Measurements from ENCODE around the gene CACNG5. TPM values are rescaled to one million over a fixed set of nuclear protein-coding genes. Genes with fewer than 3 reads are reported as not detected.
A peak's percentile ranks its signal among the peaks of the same experiment; 100 is the strongest.

The CACNG5 gene
- total RNA-seq, 1 donor, result not detected

DNA sequence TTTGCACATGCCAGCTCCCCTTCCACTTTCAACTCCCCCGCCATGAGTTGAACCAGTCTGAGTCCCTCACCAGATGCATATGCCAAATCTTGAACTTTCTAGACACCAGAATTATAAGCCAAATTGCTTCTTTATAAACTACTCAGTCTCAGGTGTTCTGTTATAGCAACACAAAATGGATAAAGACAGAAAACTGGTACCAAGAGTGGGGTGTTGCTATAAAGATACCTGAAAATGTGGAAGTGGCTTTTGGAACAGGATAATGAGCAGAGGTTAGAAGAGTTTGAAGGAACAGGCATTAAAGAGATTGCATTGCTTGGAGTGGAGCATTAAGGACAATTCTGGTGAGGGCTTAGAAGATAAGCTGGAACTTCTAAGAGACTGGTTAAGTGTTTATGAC, 17.2 kb upstream of the CACNG5 start:
- H3K4me3 ChIP-seq (ENCODE audit: low read depth, low read length), result no peak overlapping the region
- no peak for DNase-seq (ENCODE audit: low read depth)
- TF ChIP-seq, protein P1, sequence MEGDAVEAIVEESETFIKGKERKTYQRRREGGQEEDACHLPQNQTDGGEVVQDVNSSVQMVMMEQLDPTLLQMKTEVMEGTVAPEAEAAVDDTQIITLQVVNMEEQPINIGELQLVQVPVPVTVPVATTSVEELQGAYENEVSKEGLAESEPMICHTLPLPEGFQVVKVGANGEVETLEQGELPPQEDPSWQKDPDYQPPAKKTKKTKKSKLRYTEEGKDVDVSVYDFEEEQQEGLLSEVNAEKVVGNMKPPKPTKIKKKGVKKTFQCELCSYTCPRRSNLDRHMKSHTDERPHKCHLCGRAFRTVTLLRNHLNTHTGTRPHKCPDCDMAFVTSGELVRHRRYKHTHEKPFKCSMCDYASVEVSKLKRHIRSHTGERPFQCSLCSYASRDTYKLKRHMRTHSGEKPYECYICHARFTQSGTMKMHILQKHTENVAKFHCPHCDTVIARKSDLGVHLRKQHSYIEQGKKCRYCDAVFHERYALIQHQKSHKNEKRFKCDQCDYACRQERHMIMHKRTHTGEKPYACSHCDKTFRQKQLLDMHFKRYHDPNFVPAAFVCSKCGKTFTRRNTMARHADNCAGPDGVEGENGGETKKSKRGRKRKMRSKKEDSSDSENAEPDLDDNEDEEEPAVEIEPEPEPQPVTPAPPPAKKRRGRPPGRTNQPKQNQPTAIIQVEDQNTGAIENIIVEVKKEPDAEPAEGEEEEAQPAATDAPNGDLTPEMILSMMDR (IDR thresholded peaks at IDR 0.05; ENCODE audit: insufficient read depth, low read length), result no peak

GRCh38 chr17:66819466-66819865, 15.5 kb upstream of the CACNG5 start:
- no peak for DNase-seq (ENCODE audit: low read depth)
- no peak overlapping the region for H3K4me3 ChIP-seq (ENCODE audit: low read depth, low read length)
- TF ChIP-seq, protein P1 (IDR thresholded peaks at IDR 0.05; ENCODE audit: insufficient read depth, low read length), result no peak

DNA sequence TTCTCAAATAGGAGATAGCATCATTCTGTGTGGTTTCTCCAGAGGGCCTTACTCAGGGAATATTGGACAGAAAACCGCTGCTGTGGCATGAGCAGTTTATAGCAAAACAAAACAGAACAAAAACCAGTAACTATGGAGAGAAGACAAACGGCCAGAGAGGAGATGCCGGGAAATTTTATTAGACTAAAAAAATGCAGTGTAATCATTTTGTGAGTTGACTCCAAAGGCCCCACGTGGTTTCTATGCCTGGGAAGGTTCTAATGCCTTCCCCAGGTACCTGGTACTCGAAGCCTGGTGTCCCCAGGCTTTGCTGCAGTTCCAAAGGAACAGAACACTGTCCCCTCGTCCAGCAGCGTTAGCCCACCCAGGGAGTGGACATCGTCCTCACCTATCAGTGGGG, 12.9 kb upstream of the CACNG5 start:
- TF ChIP-seq, protein P1 (IDR thresholded peaks at IDR 0.05; ENCODE audit: insufficient read depth, low read length), result no peak
- H3K4me3 ChIP-seq (ENCODE audit: low read depth, low read length), result no peak overlapping the region
- no peak for DNase-seq (ENCODE audit: low read depth)

- H3K4me3 ChIP-seq (ENCODE audit: low read depth, low read length), result no peak overlapping the region
- TF ChIP-seq, protein P1 (IDR thresholded peaks at IDR 0.05; ENCODE audit: insufficient read depth, low read length), result no peak
- no peak for DNase-seq (ENCODE audit: low read depth)
These were observed 8.1 kb upstream of the CACNG5 start for GRCh38 chr17:66826856-66827255.

DNA sequence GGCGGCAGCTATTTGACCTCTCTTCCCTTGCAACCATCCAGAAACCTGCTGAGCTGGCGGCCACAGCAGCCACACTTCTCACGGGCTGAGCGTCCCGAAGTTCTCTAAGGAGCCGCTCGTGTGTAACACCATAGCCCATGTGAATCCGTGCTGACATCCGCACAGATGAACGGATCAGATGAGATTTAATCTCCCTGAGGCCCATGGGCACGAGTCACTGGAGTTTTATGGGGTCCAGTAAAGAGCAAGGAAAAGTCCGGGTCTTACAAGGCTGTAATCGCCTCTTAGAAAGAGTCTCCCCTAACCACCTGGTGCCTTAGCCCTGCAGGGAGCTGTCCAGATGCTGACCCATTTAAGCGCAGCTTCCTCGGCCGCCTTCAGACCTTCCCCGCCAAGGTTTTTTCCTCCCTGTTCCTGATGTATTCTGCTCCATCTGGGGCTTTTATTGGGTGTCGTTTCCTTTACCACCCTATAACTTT, 5.5 kb upstream of the CACNG5 start:
- DNase-seq (ENCODE audit: low read depth), result peak; percentile 78
- TF ChIP-seq, protein P1 (IDR thresholded peaks at IDR 0.05; ENCODE audit: insufficient read depth, low read length), result no peak
- H3K4me3 ChIP-seq (ENCODE audit: low read depth, low read length), result no peak overlapping the region

GRCh38 chr17:66829883-66830282, 5.0 kb upstream of the CACNG5 start:
- no peak for DNase-seq (ENCODE audit: low read depth)
- TF ChIP-seq, protein P1 (IDR thresholded peaks at IDR 0.05; ENCODE audit: insufficient read depth, low read length), result no peak
- H3K4me3 ChIP-seq (ENCODE audit: low read depth, low read length), result no peak overlapping the region

DNA sequence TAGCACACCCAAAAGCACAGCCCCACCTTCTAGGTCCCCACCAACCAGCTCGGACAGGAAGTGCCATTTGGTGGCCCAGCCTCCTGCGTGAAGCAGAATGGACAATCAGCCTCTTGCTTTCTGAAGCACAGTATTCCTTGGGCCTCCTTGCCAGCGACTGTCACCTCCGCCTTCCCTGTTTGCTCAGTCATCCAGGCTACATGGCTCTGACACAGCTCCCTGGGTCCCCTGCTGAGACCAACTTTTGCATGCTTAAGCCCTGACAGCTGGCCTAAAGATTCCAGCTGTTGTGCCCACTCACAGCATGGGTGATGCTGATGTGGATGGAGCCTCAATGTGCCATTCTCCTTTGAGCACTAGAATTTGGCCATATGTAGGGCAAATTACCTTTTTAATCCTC, 4.5 kb upstream of the CACNG5 start:
- no peak overlapping the region for H3K4me3 ChIP-seq (ENCODE audit: low read depth, low read length)
- TF ChIP-seq, protein P1 (IDR thresholded peaks at IDR 0.05; ENCODE audit: insufficient read depth, low read length), result no peak
- DNase-seq (ENCODE audit: low read depth), result no peak

Data from fibroblast of the aortic adventitia (primary cell).